NT2/D1 (cell line): ENCODE data around the gene MAP7.

Experiments
- DNase-seq: peaks from one replicate; pipeline ENCODE4 v3.0.0-alpha.2; 2011; ENCODE audit warnings: low read depth, low spot score
- H3K27me3 ChIP-seq: 2 replicates; pipeline ENCODE4 v1.6.0; 2011; ENCODE audit warnings: mild to moderate bottlenecking; ENCODE audit not compliant: insufficient read length, insufficient read depth
- H3K36me3 ChIP-seq: 2 replicates; pipeline ENCODE4 v1.6.1; 2011; ENCODE audit warnings: mild to moderate bottlenecking, low read length, mixed read lengths; ENCODE audit not compliant: insufficient read depth, insufficient read length
- H3K4me1 ChIP-seq: 2 replicates; pipeline ENCODE4 v1.5.1; 2011; ENCODE audit not compliant: insufficient read depth, insufficient read length
- H3K4me3 ChIP-seq: 2 replicates; pipeline ENCODE4 v1.5.1; 2011; ENCODE audit warnings: low read depth; ENCODE audit not compliant: insufficient read length
- H3K9ac ChIP-seq: 2 replicates; pipeline ENCODE4 v1.6.0; 2011; ENCODE audit warnings: low read depth; ENCODE audit not compliant: insufficient read length
- H3K9me3 ChIP-seq: 2 replicates; pipeline ENCODE4 v1.5.1; 2011; ENCODE audit warnings: mild to moderate bottlenecking, low read length; ENCODE audit not compliant: insufficient read depth
- SUZ12 ChIP-seq: IDR thresholded peaks from 2 replicates; pipeline ENCODE4 v1.6.1; 2011; ENCODE audit not compliant: insufficient read length, insufficient read depth; ENCODE audit errors: extremely low read depth
- YY1 ChIP-seq: IDR thresholded peaks from 2 replicates; pipeline ENCODE4 v1.6.1; 2011; ENCODE audit not compliant: insufficient read length, insufficient read depth
- ZNF274 ChIP-seq: IDR thresholded peaks from 2 replicates; pipeline ENCODE4 v1.6.1; 2011; ENCODE audit warnings: mild to moderate bottlenecking, low read depth, low read length

Gene MAP7

DNA sequence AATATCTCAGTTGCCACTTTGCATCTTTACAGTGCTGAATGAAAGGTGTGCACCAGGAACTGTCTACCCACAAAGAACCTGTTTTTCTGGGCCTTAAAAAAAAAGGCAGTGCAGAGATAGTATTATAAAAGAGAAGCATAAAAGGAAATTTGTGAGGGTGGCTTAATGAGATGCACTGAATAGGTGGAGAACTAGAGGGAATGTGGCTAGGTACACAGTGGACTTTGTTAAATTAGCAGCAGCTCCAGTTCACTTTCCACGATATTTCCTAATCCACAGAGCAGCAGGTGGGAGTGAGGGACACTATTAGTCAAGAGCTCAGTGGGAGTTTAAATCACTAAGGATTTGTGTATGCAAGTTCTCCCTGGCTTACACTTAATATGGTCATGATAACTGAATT is 38.8 kb downstream of the MAP7 start:
- H3K36me3 ChIP-seq = no peaks in the 10 kb centered on the region
- no peak overlapping the region for H3K4me3 ChIP-seq
- H3K9me3 ChIP-seq = no peaks in the 10 kb centered on the region
- DNase-seq = no peak
- H3K9ac ChIP-seq = no peak overlapping the region
- H3K27me3 ChIP-seq = no peaks in the 10 kb centered on the region
- TF ChIP-seq ZNF274 (no peak), YY1 (no peak), SUZ12 (no peak)
- H3K4me1 ChIP-seq = no peaks in the 10 kb centered on the region

GRCh38 chr6:136510782-136511181 is 39.4 kb downstream of the MAP7 start:
- no peaks in the 10 kb centered on the region for H3K4me1 ChIP-seq
- no peak overlapping the region for H3K9ac ChIP-seq
- no peak overlapping the region for H3K4me3 ChIP-seq
- no peaks in the 10 kb centered on the region for H3K9me3 ChIP-seq
- no peak for DNase-seq
- no peak for TF ChIP-seq SUZ12
- TF ChIP-seq YY1 = no peak
- TF ChIP-seq ZNF274 = no peak
- no peaks in the 10 kb centered on the region for H3K36me3 ChIP-seq
- H3K27me3 ChIP-seq = no peaks in the 10 kb centered on the region

GRCh38 chr6:136510299-136510698 is 39.9 kb downstream of the MAP7 start:
- Histone ChIP-seq H3K27me3 (no peaks in the 10 kb centered on the region), H3K9me3 (no peaks in the 10 kb centered on the region), H3K36me3 (no peaks in the 10 kb centered on the region), H3K9ac (no peak overlapping the region), H3K4me1 (no peaks in the 10 kb centered on the region), H3K4me3 (no peak overlapping the region)
- TF ChIP-seq ZNF274 = no peak
- TF ChIP-seq YY1 = no peak
- no peak for TF ChIP-seq SUZ12
- DNase-seq = no peak

GRCh38 chr6:136508725-136509392 is 41.4 kb downstream of the MAP7 start:
- H3K4me1 ChIP-seq = no peaks in the 10 kb centered on the region
- H3K9ac ChIP-seq = no peak overlapping the region
- no peak overlapping the region for H3K4me3 ChIP-seq
- no peaks in the 10 kb centered on the region for H3K36me3 ChIP-seq
- DNase-seq = no peak
- no peaks in the 10 kb centered on the region for H3K27me3 ChIP-seq
- TF ChIP-seq SUZ12 (no peak), YY1 (no peak), ZNF274 (no peak)
- no peaks in the 10 kb centered on the region for H3K9me3 ChIP-seq

GRCh38 chr6:136506124-136506799 is 44.0 kb downstream of the MAP7 start:
- Histone ChIP-seq H3K4me3 (no peak overlapping the region), H3K4me1 (no peaks in the 10 kb centered on the region), H3K27me3 (no peaks in the 10 kb centered on the region), H3K9me3 (no peaks in the 10 kb centered on the region), H3K36me3 (no peaks in the 10 kb centered on the region), H3K9ac (no peak overlapping the region)
- TF ChIP-seq SUZ12 = no peak
- no peak for TF ChIP-seq YY1
- TF ChIP-seq ZNF274 = no peak
- DNase-seq = no peak

DNA sequence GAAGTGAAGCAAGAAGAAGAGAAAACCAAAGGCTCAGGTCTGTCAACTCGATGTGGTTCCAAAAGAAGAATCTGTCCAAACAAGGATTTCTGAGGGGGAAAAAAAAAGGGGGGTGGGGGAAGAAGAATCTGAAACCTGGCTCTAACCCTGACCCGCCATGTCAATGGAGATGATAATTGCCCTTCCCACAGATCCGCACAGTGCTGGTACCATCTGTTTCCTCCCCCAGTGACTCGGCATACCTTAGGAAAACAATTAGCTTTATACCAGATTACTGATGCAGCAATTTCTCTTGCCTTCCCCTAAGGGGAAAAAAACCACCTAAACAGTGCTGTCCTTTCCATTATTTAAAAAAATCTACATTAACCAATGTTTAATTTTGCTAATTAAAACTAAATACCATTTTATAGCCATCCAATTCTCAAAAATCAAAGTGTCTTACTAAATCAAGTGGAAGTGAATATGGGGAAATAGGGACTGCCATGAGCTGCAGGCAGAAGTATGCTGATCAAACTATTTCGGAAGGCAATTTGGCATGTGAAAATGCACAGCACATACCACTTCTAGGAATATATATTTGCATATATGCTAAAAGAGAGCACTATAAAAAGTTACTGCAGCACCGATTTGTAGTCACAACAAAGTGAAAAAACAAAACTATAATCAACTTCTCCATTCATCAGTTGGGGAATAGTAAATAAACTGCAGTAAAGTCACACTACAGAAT is 46.8 kb downstream of the MAP7 start:
- Histone ChIP-seq H3K27me3 (no peaks in the 10 kb centered on the region), H3K4me1 (no peaks in the 10 kb centered on the region), H3K36me3 (no peaks in the 10 kb centered on the region), H3K4me3 (no peak overlapping the region), H3K9ac (no peak overlapping the region), H3K9me3 (no peaks in the 10 kb centered on the region)
- DNase-seq = no peak
- TF ChIP-seq SUZ12 (no peak), YY1 (no peak), ZNF274 (no peak)

- Histone ChIP-seq H3K4me3 (no peak overlapping the region), H3K36me3 (no peaks in the 10 kb centered on the region), H3K4me1 (no peaks in the 10 kb centered on the region), H3K27me3 (no peaks in the 10 kb centered on the region), H3K9me3 (no peaks in the 10 kb centered on the region), H3K9ac (no peak overlapping the region)
- no peak for TF ChIP-seq ZNF274
- no peak for TF ChIP-seq SUZ12
- no peak for TF ChIP-seq YY1
- no peak for DNase-seq
Observed at GRCh38 chr6:136502786-136503185, 47.4 kb downstream of the MAP7 start.
